Omental fat pad (tissue), 4 donors: ENCODE data around the gene SOBP. TPM values are rescaled to one million over a fixed set of nuclear protein-coding genes. Genes with fewer than 3 reads are reported as not detected.
"Not testable (repeated sequence)": the region's sequence is repeated elsewhere in the genome, so short reads cannot be mapped to it uniquely, and the experiment has no call there.

Experiments used
- ATAC-seq: fragments of 150-250 bp; one replicate; pipeline ENCODE4 v1.9.1; 2016; ENCODE audit warnings: mild to moderate bottlenecking, moderate library complexity; ENCODE audit not compliant: low FRiP score
- DNase-seq: peaks from one replicate; pipeline ENCODE4 v3.0.0-alpha.2; 2019; ENCODE audit warnings: low spot score
- CTCF ChIP-seq, 3 donors: fragments of 450-650 bp; IDR thresholded peaks; one replicate each; pipeline ENCODE4 v1.5.1; 2016 to 2017; ENCODE audit warnings: antibody characterized with exemption in 3 of 3, mild to moderate bottlenecking in 3 of 3, moderate library complexity in 2 of 3
- total RNA-seq, 4 donors: library from RNA; depleted of rRNA; stranded (reverse); fragments of >200 nt; gene quantifications; one replicate each; pipeline ENCODE4 v1.1.0, GENCODE V29; 2016

Gene SOBP
- total RNA-seq, 4 donors from 2014 or later, result 1.9 to 9.6 (median 4.0) TPM

- DNase-seq (no peak), ATAC-seq (no peak)
- no peak for TF ChIP-seq CTCF (IDR thresholded peaks at IDR 0.05)
Observed at GRCh38 chr6:107511511-107511993, 21.6 kb downstream of the SOBP start.

GRCh38 chr6:107513214-107513613 lies 23.3 kb downstream of the SOBP start:
- ATAC-seq (no peak), DNase-seq (no peak)

GRCh38 chr6:107515955-107516354 lies 26.0 kb downstream of the SOBP start:
- ATAC-seq (no peak), DNase-seq (no peak)
- TF ChIP-seq CTCF (IDR thresholded peaks at IDR 0.05), result no peak

More at GRCh38 chr6:107513214-107513613, 23.3 kb downstream of the SOBP start:
- TF ChIP-seq CTCF (IDR thresholded peaks at IDR 0.05), result no peak

- ATAC-seq, result no peak
- TF ChIP-seq CTCF (IDR thresholded peaks at IDR 0.05), result no peak
- DNase-seq, result no peak
Observed at GRCh38 chr6:107517274-107517673, 27.4 kb downstream of the SOBP start.

- not testable (repeated sequence) for ATAC-seq
Observed at GRCh38 chr6:107519224-107519623, 29.3 kb downstream of the SOBP start.

GRCh38 chr6:107520706-107521105 lies 30.8 kb downstream of the SOBP start:
- ATAC-seq, DNase-seq: not testable (repeated sequence)

More at GRCh38 chr6:107519224-107519623, 29.3 kb downstream of the SOBP start:
- not testable (repeated sequence) for DNase-seq

- TF ChIP-seq CTCF (IDR thresholded peaks at IDR 0.05), result no peak
- DNase-seq, result no peak
- no peak for ATAC-seq
Observed at GRCh38 chr6:107523054-107523791, 33.3 kb downstream of the SOBP start.

GRCh38 chr6:107523794-107524193 lies 33.9 kb downstream of the SOBP start:
- DNase-seq (no peak), ATAC-seq (no peak)
- TF ChIP-seq CTCF (IDR thresholded peaks at IDR 0.05), result no peak
